KMS-11 (cell line): Measurements from ENCODE around the gene KLHL29.
"Not testable (repeated sequence)": the region's sequence is repeated elsewhere in the genome, so short reads cannot be mapped to it uniquely, and the experiment has no call there.

Experiments used
- H2AFZ ChIP-seq: fragments of 200-600 bp; sonication (generic); 2 replicates; pipeline ENCODE4 v1.6.1; 2016; ENCODE audit warnings: antibody characterized with exemption, mixed run types, low read depth
- H3K27ac ChIP-seq: fragments of 200-600 bp; sonication (generic); 2 replicates; pipeline ENCODE4 v1.6.1; 2016; ENCODE audit warnings: mild to moderate bottlenecking, mixed run types
- H3K27me3 ChIP-seq: fragments of 200-600 bp; sonication (generic); 2 replicates; pipeline ENCODE4 v1.6.1; 2017; ENCODE audit warnings: mild to moderate bottlenecking, low read depth, mixed run types, moderate library complexity; ENCODE audit not compliant: insufficient read depth
- H3K36me3 ChIP-seq: fragments of 200-600 bp; sonication (generic); 2 replicates; pipeline ENCODE4 v1.6.1; 2017; ENCODE audit warnings: mild to moderate bottlenecking, mixed run types; ENCODE audit not compliant: insufficient read depth
- H3K4me1 ChIP-seq: fragments of 200-600 bp; sonication (generic); 2 replicates; pipeline ENCODE4 v1.6.1; 2016; ENCODE audit warnings: mild to moderate bottlenecking, low read depth, mixed run types; ENCODE audit not compliant: poor library complexity, severe bottlenecking
- H3K4me2 ChIP-seq: fragments of 200-600 bp; sonication (generic); 2 replicates; pipeline ENCODE4 v1.7.0; 2016; ENCODE audit warnings: mild to moderate bottlenecking, mixed run types
- H3K4me3 ChIP-seq: fragments of 200-600 bp; sonication (generic); IDR thresholded peaks from 2 replicates; pipeline ENCODE4 v1.6.1; 2017; ENCODE audit warnings: low read depth, low read length, mixed read lengths; ENCODE audit not compliant: insufficient read depth
- H3K79me2 ChIP-seq: fragments of 200-600 bp; sonication (generic); 2 replicates; pipeline ENCODE4 v1.6.1; 2016; ENCODE audit warnings: low read depth, mixed run types; ENCODE audit not compliant: insufficient read depth
- H3K9ac ChIP-seq: fragments of 200-600 bp; sonication (generic); 2 replicates; pipeline ENCODE4 v1.6.1; 2016; ENCODE audit warnings: mild to moderate bottlenecking, mixed run types
- H4K20me1 ChIP-seq: fragments of 200-600 bp; sonication (generic); 2 replicates; pipeline ENCODE4 v1.6.1; 2016; ENCODE audit warnings: mild to moderate bottlenecking, mixed run types; ENCODE audit not compliant: insufficient read depth
- TF ChIP-seq, protein P1 (sequence below): fragments of 200-600 bp; sonication (generic); conservative IDR thresholded peaks from 2 replicates; pipeline ENCODE4 v1.6.1; 2017; ENCODE audit warnings: low read depth, mild to moderate bottlenecking, antibody characterized with exemption, low read length, moderate library complexity, mixed read lengths

Gene KLHL29

DNA sequence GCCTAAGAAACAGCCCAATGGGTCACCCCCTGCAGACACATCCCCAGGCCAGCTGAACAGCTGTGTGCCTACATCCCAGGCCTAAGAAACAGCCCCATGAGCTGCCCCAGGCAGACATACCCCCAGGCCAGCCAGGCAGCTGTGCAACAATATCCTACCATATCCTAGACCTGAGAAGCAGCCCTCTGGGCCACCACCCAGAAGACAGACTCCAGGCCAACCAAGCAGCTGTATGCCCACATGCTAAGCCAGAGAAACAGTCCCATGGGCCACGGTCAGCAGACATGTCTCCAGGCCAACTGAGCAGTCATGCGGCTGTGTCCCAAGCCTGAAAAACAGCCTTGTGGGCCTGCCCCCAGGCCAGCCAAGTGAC, 336.5 kb downstream of the KLHL29 start:
- H2AFZ ChIP-seq = no peak overlapping the region
- H3K4me3 ChIP-seq = no peak overlapping the region
- H3K27me3 ChIP-seq = no peaks in the 10 kb centered on the region
- H3K4me1 ChIP-seq = no peaks in the 10 kb centered on the region
- H4K20me1 ChIP-seq = no peaks in the 10 kb centered on the region
- H3K36me3 ChIP-seq = no peaks in the 10 kb centered on the region
- H3K4me2 ChIP-seq = no peak overlapping the region
- no peaks in the 10 kb centered on the region for H3K79me2 ChIP-seq
- no peak overlapping the region for H3K27ac ChIP-seq
- no peak overlapping the region for H3K9ac ChIP-seq
- TF ChIP-seq, protein P1, sequence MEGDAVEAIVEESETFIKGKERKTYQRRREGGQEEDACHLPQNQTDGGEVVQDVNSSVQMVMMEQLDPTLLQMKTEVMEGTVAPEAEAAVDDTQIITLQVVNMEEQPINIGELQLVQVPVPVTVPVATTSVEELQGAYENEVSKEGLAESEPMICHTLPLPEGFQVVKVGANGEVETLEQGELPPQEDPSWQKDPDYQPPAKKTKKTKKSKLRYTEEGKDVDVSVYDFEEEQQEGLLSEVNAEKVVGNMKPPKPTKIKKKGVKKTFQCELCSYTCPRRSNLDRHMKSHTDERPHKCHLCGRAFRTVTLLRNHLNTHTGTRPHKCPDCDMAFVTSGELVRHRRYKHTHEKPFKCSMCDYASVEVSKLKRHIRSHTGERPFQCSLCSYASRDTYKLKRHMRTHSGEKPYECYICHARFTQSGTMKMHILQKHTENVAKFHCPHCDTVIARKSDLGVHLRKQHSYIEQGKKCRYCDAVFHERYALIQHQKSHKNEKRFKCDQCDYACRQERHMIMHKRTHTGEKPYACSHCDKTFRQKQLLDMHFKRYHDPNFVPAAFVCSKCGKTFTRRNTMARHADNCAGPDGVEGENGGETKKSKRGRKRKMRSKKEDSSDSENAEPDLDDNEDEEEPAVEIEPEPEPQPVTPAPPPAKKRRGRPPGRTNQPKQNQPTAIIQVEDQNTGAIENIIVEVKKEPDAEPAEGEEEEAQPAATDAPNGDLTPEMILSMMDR = no peak

DNA sequence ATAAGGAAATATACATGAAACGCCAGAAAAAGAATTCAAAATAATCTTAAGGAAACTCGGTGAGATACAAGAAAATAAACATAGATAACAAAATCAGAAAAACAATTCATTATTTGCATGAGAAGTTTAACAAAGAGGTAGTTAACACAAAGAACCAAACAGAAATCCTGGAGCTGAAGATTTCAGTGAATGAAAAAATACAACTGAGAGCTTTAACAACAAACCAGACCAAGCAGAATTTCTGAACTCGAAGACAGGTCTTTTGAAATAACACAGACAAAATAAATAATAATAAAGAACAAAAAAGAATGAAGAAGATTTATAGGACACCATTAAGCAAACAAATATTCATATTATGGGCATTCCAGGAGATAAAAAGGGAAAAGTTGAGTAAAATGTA, 337.3 kb downstream of the KLHL29 start:
- H3K27me3 ChIP-seq = no peaks in the 10 kb centered on the region
- TF ChIP-seq, protein P1 = no peak

DNA sequence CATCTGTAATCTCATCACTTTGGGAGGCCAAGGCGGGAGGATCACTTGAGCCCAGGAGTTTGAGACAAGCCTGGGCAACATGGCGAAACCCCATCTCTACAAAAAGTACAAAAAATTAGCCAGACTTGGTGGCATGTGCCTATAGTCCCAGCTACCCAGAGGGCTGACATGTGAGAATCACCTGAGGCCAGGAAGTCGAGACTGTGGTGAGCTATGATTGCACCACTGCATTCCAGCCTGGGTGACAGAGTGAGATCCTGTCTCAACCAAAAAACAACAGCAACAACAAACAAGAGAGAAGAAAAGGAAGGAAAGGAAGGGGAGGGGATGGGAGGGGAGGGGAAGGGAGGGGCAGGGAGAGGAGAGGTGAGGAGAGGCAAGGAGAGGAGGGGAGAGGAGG, 338.1 kb downstream of the KLHL29 start:
- not testable (repeated sequence) for H2AFZ ChIP-seq, H3K79me2 ChIP-seq, H3K36me3 ChIP-seq, H3K27me3 ChIP-seq, H3K9ac ChIP-seq, H3K4me2 ChIP-seq, H3K4me1 ChIP-seq, H4K20me1 ChIP-seq, H3K4me3 ChIP-seq, H3K27ac ChIP-seq

More for the DNA sequence above, 337.3 kb downstream of the KLHL29 start:
- Histone ChIP-seq H3K36me3 (no peaks in the 10 kb centered on the region), H3K9ac (no peak overlapping the region), H3K4me2 (no peak overlapping the region), H3K4me3 (no peak overlapping the region), H3K27ac (no peak overlapping the region), H3K4me1 (no peaks in the 10 kb centered on the region), H2AFZ (no peak overlapping the region), H3K79me2 (no peaks in the 10 kb centered on the region), H4K20me1 (no peaks in the 10 kb centered on the region)

DNA sequence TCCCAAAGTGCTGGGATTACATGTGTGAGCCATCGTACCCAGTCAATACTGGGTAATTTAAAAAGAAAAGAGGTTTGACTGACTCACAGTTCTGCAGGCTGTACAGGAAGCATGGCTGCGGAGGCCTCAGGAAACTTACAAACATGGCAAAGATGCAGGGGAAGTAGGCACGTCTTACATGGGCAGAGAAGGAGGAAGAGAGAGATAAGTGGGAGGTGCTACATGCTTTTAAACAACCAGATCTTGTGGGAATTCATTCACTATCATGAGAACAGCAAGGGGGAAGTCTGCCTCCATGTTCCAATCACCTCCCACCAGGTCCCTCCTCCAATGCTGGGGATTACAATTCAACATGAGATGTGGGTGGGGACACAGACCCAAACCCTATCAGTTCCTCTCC, 349.4 kb downstream of the KLHL29 start:
- Histone ChIP-seq H2AFZ (no peak overlapping the region), H3K79me2 (no peaks in the 10 kb centered on the region), H3K27me3 (no peaks in the 10 kb centered on the region), H3K9ac (no peak overlapping the region), H3K4me2 (no peak overlapping the region), H3K4me1 (no peaks in the 10 kb centered on the region), H3K4me3 (no peak overlapping the region), H4K20me1 (no peaks in the 10 kb centered on the region), H3K27ac (no peak overlapping the region), H3K36me3 (no peaks in the 10 kb centered on the region)
- TF ChIP-seq, protein P1 = no peak

DNA sequence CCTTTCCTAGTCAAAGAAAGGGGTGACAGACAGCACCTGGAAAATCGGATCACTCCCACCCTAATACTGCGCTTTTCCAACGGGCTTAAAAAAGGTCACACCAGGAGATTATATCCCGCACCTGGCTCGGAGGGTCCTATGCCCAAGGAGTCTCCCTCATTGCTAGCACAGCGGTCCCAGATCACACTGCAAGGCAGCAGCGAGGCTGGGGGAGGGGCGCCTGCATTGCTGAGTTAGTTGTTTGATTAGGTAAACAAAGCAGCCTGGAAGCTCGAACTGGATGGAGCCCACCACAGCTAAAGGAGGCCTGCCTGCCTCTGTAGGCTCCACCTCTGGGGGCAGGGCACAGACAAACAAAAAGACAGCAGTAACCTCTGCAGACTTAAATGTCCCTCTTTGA, 351.8 kb downstream of the KLHL29 start:
- H3K4me3 ChIP-seq, H3K79me2 ChIP-seq, H3K27me3 ChIP-seq, H4K20me1 ChIP-seq, H2AFZ ChIP-seq, H3K4me1 ChIP-seq, H3K4me2 ChIP-seq, H3K9ac ChIP-seq, H3K36me3 ChIP-seq, H3K27ac ChIP-seq: not testable (repeated sequence)
